Upper lobe of left lung (tissue), 6 donors: ENCODE measurements around the gene CBR1. TPM values are rescaled to one million over a fixed set of nuclear protein-coding genes. Genes with fewer than 3 reads are reported as not detected.

ENCODE experiments used
- ATAC-seq, 2 donors: fragments of 200-7000 bp; cut with Tn5 transposase; one replicate each; pipeline ENCODE4 v1.9.1; 2022; ENCODE audit warnings: mild to moderate bottlenecking in 2 of 2, moderate library complexity in 2 of 2; ENCODE audit not compliant: low FRiP score in 2 of 2
- DNase-seq, 2 donors: peaks; one replicate each; pipeline ENCODE4 v3.0.0-alpha.2; 2019 to 2020
- H3K27ac ChIP-seq, 4 donors: fragments of 200-600 bp; sonication (generic); one replicate each; pipeline ENCODE4 v1.5.1; 2016 to 2019
- H3K27me3 ChIP-seq, 4 donors: fragments of 200-600 bp; sonication (generic); one replicate each; pipeline ENCODE4 v1.5.1; 2017 to 2019
- H3K36me3 ChIP-seq, 4 donors: fragments of 200-600 bp; sonication (generic); one replicate each; pipeline ENCODE4 v1.5.1; 2016 to 2019
- H3K4me1 ChIP-seq, 4 donors: fragments of 200-600 bp; sonication (generic); one replicate each; pipeline ENCODE4 v1.5.1; 2018 to 2019
- H3K4me3 ChIP-seq, 4 donors: fragments of 200-600 bp; sonication (generic); one replicate each; pipeline ENCODE4 v1.5.1; 2017 to 2019; ENCODE audit warnings: mild to moderate bottlenecking in 2 of 4, moderate library complexity in 1 of 4
- H3K9me3 ChIP-seq, 4 donors: fragments of 200-600 bp; sonication (generic); one replicate each; pipeline ENCODE4 v1.5.1; 2018 to 2019
- CTCF ChIP-seq, 6 experiments: fragments of 450-650 bp in 4 of 6; fragments of 200-600 bp in 2 of 6; sonication (generic) in 2 of 6; IDR thresholded peaks; one replicate each; pipeline ENCODE4 v1.5.1; 2016 to 2019; ENCODE audit warnings: antibody characterized with exemption in 6 of 6
- EP300 ChIP-seq, 4 donors: sonication (generic); formaldehyde crosslinking; IDR thresholded peaks; one replicate each; pipeline ENCODE4 v1.5.1; 2017; ENCODE audit warnings: antibody characterized with exemption in 4 of 4, control low read depth in 2 of 4
- POLR2A ChIP-seq, 4 donors: fragments of 450-650 bp; IDR thresholded peaks; one replicate each; pipeline ENCODE4 v1.5.1; 2016 to 2017; ENCODE audit warnings: antibody characterized with exemption in 4 of 4, mild to moderate bottlenecking in 2 of 4
- POLR2AphosphoS5 ChIP-seq, 2 donors: sonication (generic); formaldehyde crosslinking; IDR thresholded peaks; one replicate each; pipeline ENCODE4 v1.5.1; 2017; ENCODE audit warnings: antibody characterized with exemption in 2 of 2
- WGBS, 2 donors: methylation state at CpG; one replicate each; pipeline ENCODE4 v1.1.5; 2017 to 2018; 5-methylcytosine and 5-hydroxymethylcytosine counted together
- total RNA-seq, 6 donors: library from RNA; depleted of rRNA in 4 of 6; stranded (reverse); fragments of >200 nt in 4 of 6; gene quantifications; one replicate each; pipeline versions ENCODE4 v1.1.0 to v1.2.1, GENCODE V29; 2016 to 2021
- donor health status: DM: no; HTN: no; CAD: no; lungs with moderate emphysema.
- donor health status: DM: no; HTN: yes; CAD: no; lungs with severe emphysema.

The CBR1 gene
- total RNA-seq, 6 donors from 2014 or later: 62.6 to 322 (median 106) TPM

DNA sequence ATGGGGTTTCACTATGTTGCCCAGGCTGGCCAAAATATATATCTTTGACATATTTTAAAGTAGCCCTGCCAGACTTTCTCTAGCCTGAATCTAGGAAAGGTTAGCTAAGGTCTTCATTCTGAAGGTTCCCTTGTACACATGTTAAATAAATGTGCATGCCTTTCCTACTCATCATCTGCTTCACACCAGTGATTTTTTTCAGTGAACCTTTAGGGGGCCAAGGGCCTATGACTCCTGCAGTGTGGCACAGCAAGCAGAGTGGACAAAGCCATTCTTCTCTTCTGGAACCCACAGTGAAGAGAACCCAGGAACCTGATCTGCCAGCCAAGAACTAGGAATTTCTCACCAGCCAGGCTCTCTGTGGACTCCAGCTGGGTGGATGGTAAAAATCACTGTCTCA, 22.9 kb downstream of the CBR1 start:
- no peaks in the 10 kb centered on the region for H3K27me3 ChIP-seq
- H3K4me3 ChIP-seq: no peak overlapping the region
- DNase-seq (no peak), ATAC-seq (no peak)
- H3K4me1 ChIP-seq: no peaks in the 10 kb centered on the region
- no peak for TF ChIP-seq POLR2A (IDR thresholded peaks at IDR 0.05)
- TF ChIP-seq CTCF (IDR thresholded peaks at IDR 0.05): no peak
- no peaks in the 10 kb centered on the region for H3K36me3 ChIP-seq
- H3K27ac ChIP-seq: no peak overlapping the region
- peaks cover 0 to 14% (median 4%) of the 10 kb centered on the region in 4 donors for H3K9me3 ChIP-seq

DNA sequence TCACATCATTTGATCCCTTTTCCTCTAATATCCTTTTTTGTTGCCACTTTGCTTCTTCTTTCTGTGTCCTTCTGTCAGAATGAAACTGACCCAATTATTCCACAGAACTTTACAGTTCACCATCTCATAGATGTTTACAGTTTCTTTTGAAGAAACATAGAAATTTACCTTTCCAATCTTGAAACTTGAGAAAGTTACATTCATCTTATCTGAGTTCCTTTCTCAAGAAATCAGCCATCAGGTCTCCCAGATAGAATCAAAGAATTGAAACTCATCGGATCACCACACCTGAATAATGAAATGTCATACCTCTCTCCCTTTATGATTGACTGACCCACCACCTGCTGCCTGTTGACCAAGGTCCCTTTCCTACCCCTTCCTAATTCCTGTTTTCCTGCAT, 23.7 kb downstream of the CBR1 start:
- Histone ChIP-seq H3K4me3 (no peak overlapping the region), H3K36me3 (no peaks in the 10 kb centered on the region), H3K27me3 (no peaks in the 10 kb centered on the region), H3K9me3 (peaks cover 0 to 14% (median 4%) of the 10 kb centered on the region in 4 donors), H3K4me1 (no peaks in the 10 kb centered on the region), H3K27ac (no peak overlapping the region)
- 93% methylated on average over 1 of the region's 1 CpG for WGBS, 2 donors
- no peak for ATAC-seq
- no peak for TF ChIP-seq POLR2AphosphoS5 (IDR thresholded peaks at IDR 0.05)
- no peak for TF ChIP-seq EP300 (IDR thresholded peaks at IDR 0.05)
- TF ChIP-seq POLR2A (IDR thresholded peaks at IDR 0.05): no peak
- TF ChIP-seq CTCF (IDR thresholded peaks at IDR 0.05): no peak
- DNase-seq: no peak

- no peaks in the 10 kb centered on the region for H3K36me3 ChIP-seq
- ATAC-seq (no peak), DNase-seq (no peak)
- H3K27me3 ChIP-seq: no peaks in the 10 kb centered on the region
- H3K4me3 ChIP-seq: no peak overlapping the region
- no peak overlapping the region for H3K27ac ChIP-seq
- TF ChIP-seq EP300 (IDR thresholded peaks at IDR 0.05) (no peak), POLR2AphosphoS5 (IDR thresholded peaks at IDR 0.05) (no peak), CTCF (IDR thresholded peaks at IDR 0.05) (no peak), POLR2A (IDR thresholded peaks at IDR 0.05) (no peak)
- H3K4me1 ChIP-seq: no peaks in the 10 kb centered on the region
- H3K9me3 ChIP-seq: peaks cover 0 to 14% (median 4%) of the 10 kb centered on the region in 4 donors
- WGBS, 2 donors: 78% methylated on average over 1 of the region's 1 CpG
These were observed 26.8 kb downstream of the CBR1 start for GRCh38 chr21:36096398-36097290.

DNA sequence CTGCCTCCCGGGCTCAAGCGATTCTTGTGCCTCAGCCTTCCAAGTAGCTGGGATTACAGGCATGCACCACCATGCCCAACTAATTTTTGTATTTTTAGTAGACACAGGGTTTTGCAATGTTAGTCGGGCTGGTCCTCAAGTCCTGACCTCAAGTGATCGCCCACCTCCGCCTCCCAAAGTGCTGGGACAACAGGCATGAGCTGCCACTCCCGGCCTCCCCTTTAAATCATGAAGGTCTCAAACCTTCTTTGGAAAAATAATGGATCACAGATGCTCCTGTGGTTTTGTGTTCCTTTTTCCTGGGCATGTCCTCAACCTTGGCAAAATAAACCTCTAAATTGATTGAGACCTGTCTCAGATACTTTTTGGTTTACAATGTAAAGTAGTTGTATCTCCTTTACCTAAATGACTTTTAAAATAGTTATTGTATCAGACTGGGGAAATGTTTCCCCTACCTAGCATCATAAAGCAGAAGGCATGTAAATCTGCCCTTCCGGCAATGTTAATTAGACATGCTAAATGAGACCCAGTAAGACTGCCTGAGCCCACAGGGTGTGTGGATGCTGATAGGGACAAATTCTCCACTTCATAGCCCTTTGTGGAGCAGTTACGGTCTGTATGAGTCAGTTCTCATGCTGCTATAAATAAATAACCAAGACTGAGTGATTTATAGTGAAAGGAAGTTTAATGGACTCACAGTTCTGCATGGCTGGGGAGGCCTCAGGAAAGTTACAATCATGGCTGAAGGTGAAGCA, 27.8 kb downstream of the CBR1 start:
- 77 to 82% methylated on average over 8 of the region's 8 CpGs for WGBS, 2 donors
- no peaks in the 10 kb centered on the region for H3K4me1 ChIP-seq
- H3K9me3 ChIP-seq: peaks cover 0 to 14% (median 4%) of the 10 kb centered on the region in 4 donors
- H3K36me3 ChIP-seq: no peaks in the 10 kb centered on the region
- TF ChIP-seq POLR2AphosphoS5 (IDR thresholded peaks at IDR 0.05): no peak
- no peak for TF ChIP-seq POLR2A (IDR thresholded peaks at IDR 0.05)
- no peak for TF ChIP-seq CTCF (IDR thresholded peaks at IDR 0.05)
- H3K27me3 ChIP-seq: no peaks in the 10 kb centered on the region
- H3K4me3 ChIP-seq: no peak overlapping the region
- ATAC-seq (no peak), DNase-seq (no peak)
- no peak overlapping the region for H3K27ac ChIP-seq
